Hepatocyte (in vitro differentiated cells): ENCODE measurements around the gene SRC. TPM values are rescaled to one million over a fixed set of nuclear protein-coding genes. Genes with fewer than 3 reads are reported as not detected.

Experiments used
- DNase-seq: peaks from one replicate; pipeline ENCODE4 v3.0.0-alpha.2; 2016; ENCODE audit warnings: low spot score
- H2AFZ ChIP-seq: fragments of 200-600 bp; sonication (generic); 2 replicates; pipeline ENCODE4 v1.6.0; 2016; ENCODE audit warnings: antibody characterized with exemption, mild to moderate bottlenecking
- H3K27ac ChIP-seq: fragments of 200-600 bp; sonication (generic); 2 replicates; pipeline ENCODE4 v1.5.1; 2016; ENCODE audit warnings: mild to moderate bottlenecking
- H3K27me3 ChIP-seq: fragments of 200-600 bp; sonication (generic); 2 replicates; pipeline ENCODE4 v1.6.1; 2016
- H3K36me3 ChIP-seq: fragments of 200-600 bp; sonication (generic); replicated peaks from 2 replicates; pipeline ENCODE4 v1.5.1; 2016; ENCODE audit warnings: low read depth; ENCODE audit not compliant: insufficient read depth
- H3K4me1 ChIP-seq: fragments of 200-600 bp; sonication (generic); 2 replicates; pipeline ENCODE4 v1.5.1; 2016; ENCODE audit warnings: mild to moderate bottlenecking, moderate library complexity; ENCODE audit not compliant: insufficient read depth
- H3K4me2 ChIP-seq: fragments of 200-600 bp; sonication (generic); 2 replicates; pipeline ENCODE4 v1.6.0; 2016
- H3K4me3 ChIP-seq: fragments of 200-600 bp; sonication (generic); 2 replicates; pipeline ENCODE4 v1.5.1; 2016; ENCODE audit warnings: mild to moderate bottlenecking
- H3K79me2 ChIP-seq: fragments of 200-600 bp; sonication (generic); 2 replicates; pipeline ENCODE4 v1.6.0; 2017; ENCODE audit warnings: mild to moderate bottlenecking
- H3K9me2 ChIP-seq: fragments of 200-600 bp; sonication (generic); replicated peaks from 2 replicates; pipeline ENCODE4 v1.6.0; 2017; ENCODE audit warnings: mild to moderate bottlenecking; ENCODE audit not compliant: insufficient read depth
- H3K9me3 ChIP-seq: fragments of 200-600 bp; sonication (generic); 2 replicates; pipeline ENCODE4 v1.5.1; 2016; ENCODE audit warnings: low read depth, mild to moderate bottlenecking
- H4K20me1 ChIP-seq: fragments of 200-600 bp; sonication (generic); 2 replicates; pipeline ENCODE4 v1.6.0; 2016; ENCODE audit warnings: mild to moderate bottlenecking; ENCODE audit not compliant: insufficient read depth, poor library complexity, severe bottlenecking
- EZH2 ChIP-seq: fragments of 200-600 bp; sonication (generic); IDR thresholded peaks from 2 replicates; pipeline ENCODE4 v1.6.1; 2016; ENCODE audit warnings: antibody characterized with exemption, mild to moderate bottlenecking, borderline replicate concordance
- EZH2phosphoT487 ChIP-seq: fragments of 200-600 bp; sonication (generic); IDR thresholded peaks from one replicate; pipeline ENCODE4 v1.6.1; 2018; ENCODE audit warnings: antibody characterized with exemption, mild to moderate bottlenecking, low read depth, moderate library complexity; ENCODE audit not compliant: unreplicated experiment, severe bottlenecking
- WGBS: methylation state at CpG from one replicate; pipeline ENCODE4 v1.1.6; 2016; ENCODE audit warnings: low lambda C conversion rate; ENCODE audit errors: missing lambda C conversion rate; 5-methylcytosine and 5-hydroxymethylcytosine counted together
- polyA plus RNA-seq: library from polyadenylated mRNA; unstranded; fragments of >200 nt; fragmentation: Nextera tagmentation; extraction: Ambion mirVana; gene quantifications from 2 replicates; pipeline ENCODE4 v1.2.1, GENCODE V29; 2016
- total RNA-seq: library from RNA; depleted of rRNA; stranded (reverse); fragments of >200 nt; gene quantifications from 2 replicates; pipeline ENCODE4 v1.2.3, GENCODE V29; 2014
- TF ChIP-seq, protein P1 (sequence below): fragments of 200-600 bp; sonication (generic); IDR thresholded peaks from 2 replicates; pipeline ENCODE4 v1.5.1; 2016; ENCODE audit warnings: antibody characterized with exemption, mild to moderate bottlenecking; ENCODE audit not compliant: poor library complexity

SRC gene
- total and polyA plus RNA-seq, 2 experiments from 2014 or later, result 55.1 to 69.8 TPM

DNA sequence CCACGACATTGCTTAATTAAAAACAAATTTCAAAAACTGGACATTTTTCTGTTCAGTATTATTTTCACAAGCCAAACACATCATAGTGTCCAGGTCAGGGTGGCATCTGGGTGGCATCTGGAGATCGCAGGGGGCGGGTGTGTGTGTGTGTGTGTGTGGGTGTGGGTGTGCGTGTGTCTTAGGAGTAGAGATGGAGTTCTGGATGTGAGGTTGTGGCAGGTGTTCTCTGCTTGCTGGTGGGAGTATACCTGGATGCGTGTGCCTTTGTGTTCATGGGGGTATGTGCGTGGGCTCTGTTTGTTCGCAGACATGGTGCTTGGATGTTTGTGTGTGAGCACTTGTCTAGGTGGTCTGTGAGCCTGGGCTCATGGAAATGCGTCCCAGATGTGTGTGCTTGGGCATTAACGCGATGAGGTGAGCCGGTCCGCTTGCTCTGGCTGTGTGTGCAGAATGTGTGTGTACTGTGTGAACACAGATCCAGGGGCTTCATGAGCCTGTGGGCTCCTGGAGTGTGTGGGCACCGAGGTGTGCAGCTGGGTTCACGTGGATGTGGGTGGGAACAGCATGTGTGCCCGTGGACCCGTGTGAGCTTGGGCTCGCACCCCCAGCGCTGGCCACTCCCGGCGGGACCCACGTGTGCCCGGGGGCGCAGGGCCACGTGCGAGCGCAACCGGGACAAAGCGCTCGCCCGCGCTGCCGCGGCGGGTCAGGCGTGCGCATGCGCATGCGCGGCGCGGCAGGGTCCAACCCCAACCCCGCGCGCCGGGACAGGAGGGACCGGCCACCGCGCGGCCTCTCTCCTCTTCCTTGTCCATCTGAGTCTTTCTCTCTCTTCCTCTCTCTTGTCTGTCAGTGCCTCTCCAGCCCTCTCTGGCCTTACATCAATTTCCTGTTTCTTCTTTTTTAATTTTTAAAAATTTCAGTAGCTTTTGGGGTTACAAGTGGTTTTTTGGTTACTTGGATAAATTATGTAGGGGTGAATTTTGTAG is 60.4 kb downstream of the SRC start:
- DNase-seq, result peak; percentile 77
- 17% methylated on average over 48 of the region's 49 CpGs for WGBS
- peak overlapping the region; percentile 81 for H2AFZ ChIP-seq

DNA sequence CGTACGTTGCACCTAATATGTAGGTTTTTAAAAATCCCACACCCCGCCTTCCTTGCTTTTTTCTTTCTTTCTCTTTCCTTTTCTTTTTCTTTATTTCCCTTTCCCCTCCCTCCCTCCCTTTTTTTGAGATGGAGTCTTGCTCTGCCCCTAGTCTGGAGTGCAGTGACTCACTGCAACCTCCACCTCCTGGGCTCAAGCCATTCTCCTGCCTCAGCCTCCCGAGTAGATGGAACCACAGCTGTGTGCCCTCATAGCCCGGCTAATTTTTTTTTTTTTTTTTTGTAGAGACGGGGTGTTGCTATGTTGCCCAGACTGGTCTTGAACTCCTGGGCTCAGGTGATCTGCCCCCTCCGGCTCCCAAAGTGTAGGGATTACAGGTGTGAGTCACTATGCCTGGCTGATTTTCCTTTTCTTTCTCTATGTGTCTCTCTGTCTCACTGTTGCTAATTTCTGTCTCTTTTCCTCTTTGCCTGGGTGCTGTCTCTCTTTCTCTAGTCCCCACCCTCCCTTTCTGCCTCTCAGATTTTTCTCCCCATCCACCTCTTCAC is 61.2 kb downstream of the SRC start:
- TF ChIP-seq EZH2phosphoT487, result no peak
- TF ChIP-seq, protein P1, sequence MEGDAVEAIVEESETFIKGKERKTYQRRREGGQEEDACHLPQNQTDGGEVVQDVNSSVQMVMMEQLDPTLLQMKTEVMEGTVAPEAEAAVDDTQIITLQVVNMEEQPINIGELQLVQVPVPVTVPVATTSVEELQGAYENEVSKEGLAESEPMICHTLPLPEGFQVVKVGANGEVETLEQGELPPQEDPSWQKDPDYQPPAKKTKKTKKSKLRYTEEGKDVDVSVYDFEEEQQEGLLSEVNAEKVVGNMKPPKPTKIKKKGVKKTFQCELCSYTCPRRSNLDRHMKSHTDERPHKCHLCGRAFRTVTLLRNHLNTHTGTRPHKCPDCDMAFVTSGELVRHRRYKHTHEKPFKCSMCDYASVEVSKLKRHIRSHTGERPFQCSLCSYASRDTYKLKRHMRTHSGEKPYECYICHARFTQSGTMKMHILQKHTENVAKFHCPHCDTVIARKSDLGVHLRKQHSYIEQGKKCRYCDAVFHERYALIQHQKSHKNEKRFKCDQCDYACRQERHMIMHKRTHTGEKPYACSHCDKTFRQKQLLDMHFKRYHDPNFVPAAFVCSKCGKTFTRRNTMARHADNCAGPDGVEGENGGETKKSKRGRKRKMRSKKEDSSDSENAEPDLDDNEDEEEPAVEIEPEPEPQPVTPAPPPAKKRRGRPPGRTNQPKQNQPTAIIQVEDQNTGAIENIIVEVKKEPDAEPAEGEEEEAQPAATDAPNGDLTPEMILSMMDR, result no peak
- no peak for TF ChIP-seq EZH2
- Histone ChIP-seq H3K36me3 (no peaks in the 10 kb centered on the region), H3K9me3 (no peaks in the 10 kb centered on the region), H3K27me3 (no peaks in the 10 kb centered on the region), H3K27ac (peak overlapping the region; percentile 65), H3K9me2 (no peaks in the 10 kb centered on the region), H3K4me1 (peaks cover 15% of the 10 kb centered on the region), H3K4me3 (peak overlapping the region; percentile 29), H3K4me2 (peak overlapping the region; percentile 91), H2AFZ (peak overlapping the region; percentile 81), H3K79me2 (no peaks in the 10 kb centered on the region), H4K20me1 (no peaks in the 10 kb centered on the region)
- 64% methylated on average over 7 of the region's 7 CpGs for WGBS
- DNase-seq, result no peak

More for the DNA sequence above, 60.4 kb downstream of the SRC start:
- peak overlapping the region; percentile 29 for H3K4me3 ChIP-seq
- H3K4me1 ChIP-seq, result peaks cover 11% of the 10 kb centered on the region
- peak overlapping the region; percentile 91 for H3K4me2 ChIP-seq
- no peaks in the 10 kb centered on the region for H3K9me3 ChIP-seq
- H3K27me3 ChIP-seq, result no peaks in the 10 kb centered on the region
- no peaks in the 10 kb centered on the region for H3K79me2 ChIP-seq
- no peaks in the 10 kb centered on the region for H3K9me2 ChIP-seq
- no peaks in the 10 kb centered on the region for H4K20me1 ChIP-seq
- H3K27ac ChIP-seq, result no peak overlapping the region
- no peaks in the 10 kb centered on the region for H3K36me3 ChIP-seq
- no peak for TF ChIP-seq EZH2phosphoT487

DNA sequence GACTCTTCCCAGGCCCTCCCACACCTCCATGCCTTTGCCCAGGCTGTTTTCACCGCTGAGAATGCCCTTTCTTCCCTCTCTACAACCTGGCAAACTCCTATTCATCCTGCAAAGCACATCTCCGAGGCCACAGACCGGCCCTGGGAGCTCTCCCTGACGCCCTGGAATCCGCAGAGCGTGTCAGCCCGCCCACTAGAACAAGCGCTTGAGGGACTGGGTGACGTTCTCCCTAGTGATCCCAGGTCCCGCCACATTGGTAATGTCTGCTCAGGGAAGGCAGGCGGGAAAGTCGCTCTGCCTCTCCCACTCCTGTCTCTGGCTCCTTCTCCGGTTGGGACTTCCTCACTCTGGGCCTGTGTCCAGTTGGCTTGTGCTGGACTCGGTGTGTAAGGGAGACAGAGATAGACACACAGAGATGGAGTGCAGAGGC is 61.6 kb downstream of the SRC start:
- Histone ChIP-seq H3K9me2 (no peaks in the 10 kb centered on the region), H3K4me2 (no peak overlapping the region), H3K4me1 (peaks cover 18% of the 10 kb centered on the region), H3K4me3 (no peak overlapping the region), H2AFZ (no peak overlapping the region), H3K27ac (peak overlapping the region; percentile 65), H4K20me1 (no peaks in the 10 kb centered on the region), H3K27me3 (no peaks in the 10 kb centered on the region), H3K79me2 (no peaks in the 10 kb centered on the region), H3K36me3 (no peaks in the 10 kb centered on the region), H3K9me3 (no peaks in the 10 kb centered on the region)
- TF ChIP-seq EZH2, result no peak
- TF ChIP-seq, protein P1, result no peak
- TF ChIP-seq EZH2phosphoT487, result no peak
- WGBS, result 70% methylated on average over 14 of the region's 14 CpGs
- no peak for DNase-seq
